Lower lobe of right lung (tissue), 2 donors: ENCODE results near the gene ELP1. TPM values are rescaled to one million over a fixed set of nuclear protein-coding genes. Genes with fewer than 3 reads are reported as not detected.
"Not testable (repeated sequence)": the region's sequence is repeated elsewhere in the genome, so short reads cannot be mapped to it uniquely, and the experiment has no call there.

Experiments used
- ATAC-seq, 2 donors: fragments of 200-7000 bp; cut with Tn5 transposase; one replicate each; pipeline ENCODE4 v1.9.1; 2020 to 2022; ENCODE audit warnings: mild to moderate bottlenecking in 2 of 2, moderate library complexity in 2 of 2
- DNase-seq: peaks from one replicate; pipeline ENCODE4 v3.0.0-alpha.2; 2020
- H3K27ac ChIP-seq: fragments of 200-600 bp; one replicate; pipeline ENCODE4 v1.8.0; 2022
- H3K27me3 ChIP-seq: fragments of 200-600 bp; one replicate; pipeline ENCODE4 v1.8.0; 2022; ENCODE audit warnings: low read depth
- H3K36me3 ChIP-seq: fragments of 200-600 bp; one replicate; pipeline ENCODE4 v1.8.0; 2022; ENCODE audit warnings: mild to moderate bottlenecking
- H3K4me1 ChIP-seq: fragments of 200-600 bp; one replicate; pipeline ENCODE4 v1.8.0; 2022
- H3K4me3 ChIP-seq: fragments of 200-600 bp; one replicate; pipeline ENCODE4 v1.8.0; 2022; ENCODE audit warnings: mild to moderate bottlenecking
- H3K9me3 ChIP-seq: fragments of 200-600 bp; one replicate; pipeline ENCODE4 v1.8.0; 2022
- intact Hi-C: fragments of 100-400 bp; cut with DNase I; formaldehyde crosslinking; loops from one replicate; pipeline ENCODE4 v1.11.0; 2022
- total RNA-seq: library from RNA; stranded (reverse); fragmentation: NEBNext Ultra II Directional; extraction: Animal tissue kit (Norgen Biotek cat#: 25700); gene quantifications from one replicate; pipeline ENCODE4 v1.2.1, GENCODE V29; 2021
- TF ChIP-seq, protein P1 (sequence below): fragments of 200-600 bp; IDR thresholded peaks from one replicate; pipeline ENCODE4 v1.8.0; 2022; ENCODE audit warnings: antibody characterized with exemption, mild to moderate bottlenecking
- donor health status: DM: no; HTN: yes; CAD: no; lungs with severe emphysema.

Gene ELP1
- total RNA-seq, 1 donor from 2014 or later, result 25.3 TPM

DNA sequence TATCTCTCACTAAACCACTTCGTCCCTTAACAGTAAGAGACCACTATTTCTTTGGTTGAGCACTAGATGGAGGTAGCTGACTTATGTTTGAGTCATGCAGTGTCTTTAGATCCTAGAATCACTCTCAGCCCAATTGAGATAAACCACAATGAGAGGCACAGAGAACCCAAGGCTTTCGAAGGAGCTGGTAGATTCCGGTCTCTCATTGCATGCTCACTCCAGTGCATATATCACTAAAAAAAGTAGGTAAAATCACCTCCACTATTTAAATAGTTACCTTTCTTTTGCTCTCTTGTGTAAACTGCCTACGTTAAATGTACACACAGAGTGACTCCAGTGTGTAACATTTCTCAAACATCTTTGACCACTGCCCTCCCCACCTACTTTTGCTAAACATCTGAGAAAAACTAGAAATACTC lies 44.3 kb downstream of the ELP1 start:
- DNase-seq (no peak), ATAC-seq (no peak)
- no peak overlapping the region for H3K4me3 ChIP-seq
- no peaks in the 10 kb centered on the region for H3K4me1 ChIP-seq
- TF ChIP-seq, protein P1, sequence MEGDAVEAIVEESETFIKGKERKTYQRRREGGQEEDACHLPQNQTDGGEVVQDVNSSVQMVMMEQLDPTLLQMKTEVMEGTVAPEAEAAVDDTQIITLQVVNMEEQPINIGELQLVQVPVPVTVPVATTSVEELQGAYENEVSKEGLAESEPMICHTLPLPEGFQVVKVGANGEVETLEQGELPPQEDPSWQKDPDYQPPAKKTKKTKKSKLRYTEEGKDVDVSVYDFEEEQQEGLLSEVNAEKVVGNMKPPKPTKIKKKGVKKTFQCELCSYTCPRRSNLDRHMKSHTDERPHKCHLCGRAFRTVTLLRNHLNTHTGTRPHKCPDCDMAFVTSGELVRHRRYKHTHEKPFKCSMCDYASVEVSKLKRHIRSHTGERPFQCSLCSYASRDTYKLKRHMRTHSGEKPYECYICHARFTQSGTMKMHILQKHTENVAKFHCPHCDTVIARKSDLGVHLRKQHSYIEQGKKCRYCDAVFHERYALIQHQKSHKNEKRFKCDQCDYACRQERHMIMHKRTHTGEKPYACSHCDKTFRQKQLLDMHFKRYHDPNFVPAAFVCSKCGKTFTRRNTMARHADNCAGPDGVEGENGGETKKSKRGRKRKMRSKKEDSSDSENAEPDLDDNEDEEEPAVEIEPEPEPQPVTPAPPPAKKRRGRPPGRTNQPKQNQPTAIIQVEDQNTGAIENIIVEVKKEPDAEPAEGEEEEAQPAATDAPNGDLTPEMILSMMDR, result no peak
- H3K27ac ChIP-seq, result no peak overlapping the region
- peaks cover 90% of the 10 kb centered on the region for H3K36me3 ChIP-seq
- intact Hi-C loops, result no loop called here
- no peaks in the 10 kb centered on the region for H3K9me3 ChIP-seq
- H3K27me3 ChIP-seq, result no peaks in the 10 kb centered on the region

DNA sequence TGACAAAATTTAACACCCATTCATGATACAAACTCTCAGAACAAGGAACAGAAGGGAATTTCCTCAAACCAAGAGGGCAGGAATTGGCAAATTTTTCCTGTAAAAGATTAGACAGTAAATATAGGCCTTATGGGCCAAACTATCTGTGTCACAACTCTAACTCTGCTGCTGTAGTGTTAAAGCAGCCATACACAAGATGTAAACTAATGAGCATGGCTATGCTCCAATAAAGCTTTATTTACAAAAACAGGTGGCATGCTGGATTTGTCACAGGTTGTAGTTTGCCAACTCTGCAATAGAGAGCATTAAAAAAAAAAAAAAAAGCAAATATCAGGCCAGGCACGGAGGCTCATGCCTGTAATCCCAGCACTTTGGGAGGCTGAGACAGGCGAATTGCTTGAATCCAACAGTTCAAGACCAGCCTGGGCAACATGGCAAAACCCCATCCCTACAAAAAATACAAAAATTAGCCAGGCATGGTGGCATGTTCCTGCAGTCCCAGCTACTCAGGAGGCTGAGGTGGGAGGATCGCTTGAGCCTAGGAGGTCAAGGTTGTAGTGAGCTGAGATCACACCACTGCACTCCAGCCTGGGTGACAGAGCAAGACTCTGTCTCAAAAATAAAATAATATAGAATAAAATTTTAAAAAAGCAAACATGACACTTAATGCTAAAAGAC lies 47.2 kb downstream of the ELP1 start:
- H3K9me3 ChIP-seq, H3K27ac ChIP-seq, H3K4me1 ChIP-seq, DNase-seq, intact Hi-C loops, H3K4me3 ChIP-seq, ATAC-seq, H3K27me3 ChIP-seq: not testable (repeated sequence)
- peaks cover 76% of the 10 kb centered on the region for H3K36me3 ChIP-seq

DNA sequence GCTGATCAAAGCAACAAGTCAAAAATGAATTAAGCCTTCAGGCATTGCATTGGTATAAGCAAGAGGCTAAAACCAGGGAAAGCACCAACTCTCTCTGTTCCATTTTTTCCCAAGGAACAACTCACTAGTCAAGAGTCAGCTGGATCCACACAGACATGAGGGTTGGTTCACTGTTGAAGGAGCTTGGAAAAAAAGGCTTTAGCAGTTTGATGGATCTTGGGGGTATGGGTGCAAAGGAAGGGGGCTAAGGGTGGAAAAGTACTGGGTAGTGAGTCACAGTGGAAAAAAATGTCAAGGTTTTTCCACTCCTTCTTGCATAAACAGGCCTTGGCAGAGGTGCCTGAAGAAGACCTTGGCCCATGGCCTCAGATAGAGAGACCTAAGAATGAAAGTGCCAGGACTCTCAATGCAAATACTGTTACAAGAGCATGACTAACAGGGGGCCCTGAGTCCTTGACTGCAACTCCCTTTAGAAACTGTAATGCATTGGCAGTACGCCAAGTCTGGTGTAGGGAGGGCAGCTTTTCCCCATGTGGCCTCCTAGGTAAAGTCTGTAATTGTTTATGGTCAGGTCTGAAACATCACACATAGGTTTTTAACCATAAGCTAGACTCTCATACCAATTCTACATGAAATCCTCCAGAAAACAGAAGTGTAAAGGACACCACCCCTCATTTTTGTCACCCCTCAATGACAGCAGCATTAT lies 48.1 kb downstream of the ELP1 start:
- no peak overlapping the region for H3K27ac ChIP-seq
- TF ChIP-seq, protein P1, result no peak
- H3K4me3 ChIP-seq, result no peak overlapping the region
- no peak for DNase-seq
- peak in 1 of 2 donors; percentile 77 for ATAC-seq
- H3K9me3 ChIP-seq, result no peaks in the 10 kb centered on the region
- peaks cover 74% of the 10 kb centered on the region for H3K36me3 ChIP-seq
- H3K4me1 ChIP-seq, result no peaks in the 10 kb centered on the region
- intact Hi-C loops, result no loop called here
- H3K27me3 ChIP-seq, result no peaks in the 10 kb centered on the region

DNA sequence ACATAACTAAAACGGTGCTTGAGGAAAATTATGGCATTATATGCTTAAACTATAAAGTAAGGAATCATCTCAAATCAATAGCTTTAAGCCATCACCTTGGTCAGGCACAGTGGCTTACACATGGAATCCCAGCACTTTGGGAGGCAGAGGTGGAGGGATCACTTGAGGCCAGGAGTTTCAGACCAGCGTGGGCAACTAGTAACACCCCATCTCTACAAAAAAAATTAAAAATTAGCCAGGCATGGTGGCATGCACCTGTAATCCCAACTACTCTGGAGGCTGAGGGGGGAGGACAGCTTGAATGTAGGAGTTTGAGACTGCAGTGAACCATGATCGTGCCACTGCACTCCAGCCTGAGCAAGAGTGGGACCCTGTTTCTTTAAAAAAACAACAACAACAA lies 49.2 kb downstream of the ELP1 start:
- DNase-seq, result no peak
- Histone ChIP-seq H3K36me3 (peaks cover 72% of the 10 kb centered on the region), H3K9me3 (no peaks in the 10 kb centered on the region), H3K4me3 (no peak overlapping the region), H3K27me3 (no peaks in the 10 kb centered on the region), H3K4me1 (no peaks in the 10 kb centered on the region), H3K27ac (no peak overlapping the region)
- TF ChIP-seq, protein P1, result no peak
- ATAC-seq, result no peak
- intact Hi-C loops, result no loop called here

DNA sequence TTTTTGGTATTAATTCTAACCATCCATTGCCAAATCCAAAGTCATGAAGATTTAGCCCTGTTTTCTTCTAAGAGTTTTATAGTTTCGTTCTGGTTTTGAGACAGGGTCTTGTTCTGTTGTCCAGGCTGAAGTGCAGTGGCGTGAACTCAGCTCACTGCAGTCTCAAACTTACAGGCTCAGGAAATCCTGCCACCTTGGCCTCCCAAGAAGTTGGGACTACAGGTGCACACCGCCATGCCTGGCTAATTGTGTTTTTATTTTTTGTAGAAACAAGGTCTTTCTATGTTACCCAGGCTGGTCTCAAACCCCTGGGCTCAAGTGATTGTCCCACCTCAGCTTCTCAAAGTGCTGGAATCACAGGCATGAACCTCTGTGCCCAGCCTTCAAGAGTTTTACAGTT lies 50.8 kb downstream of the ELP1 start:
- H3K9me3 ChIP-seq, result no peaks in the 10 kb centered on the region
- intact Hi-C loops, result no loop called here
- no peak overlapping the region for H3K4me3 ChIP-seq
- H3K4me1 ChIP-seq, result no peaks in the 10 kb centered on the region
- peaks cover 72% of the 10 kb centered on the region for H3K36me3 ChIP-seq
- no peaks in the 10 kb centered on the region for H3K27me3 ChIP-seq
- H3K27ac ChIP-seq, result no peak overlapping the region
- TF ChIP-seq, protein P1, result no peak
- DNase-seq (no peak), ATAC-seq (no peak)
